HepG2 (cell line): ENCODE results near the gene ARMH3. TPM values are rescaled to one million over a fixed set of nuclear protein-coding genes. Genes with fewer than 3 reads are reported as not detected.

ENCODE experiments used
- ATF3 ChIP-seq: sonication (generic); formaldehyde crosslinking; IDR thresholded peaks from 2 replicates; pipeline ENCODE4 v1.4.0; 2020; ENCODE audit warnings: missing genetic modification reagents
- BRD4 ChIP-seq: sonication (generic); formaldehyde crosslinking; IDR thresholded peaks from 2 replicates; pipeline ENCODE4 v1.4.0; 2020; ENCODE audit warnings: missing genetic modification reagents
- CBFB ChIP-seq: sonication (generic); formaldehyde crosslinking; IDR thresholded peaks from 2 replicates; pipeline ENCODE4 v1.4.0; 2020; ENCODE audit warnings: missing genetic modification reagents
- DMTF1 ChIP-seq: sonication (generic); formaldehyde crosslinking; IDR thresholded peaks from 2 replicates; pipeline ENCODE4 v1.4.0; 2020; ENCODE audit warnings: mild to moderate bottlenecking, missing genetic modification reagents
- DR1 ChIP-seq: sonication (generic); formaldehyde crosslinking; IDR thresholded peaks from 2 replicates; pipeline ENCODE4 v1.8.0; 2021; ENCODE audit warnings: mild to moderate bottlenecking, missing genetic modification reagents, inconsistent platforms
- GFI1 ChIP-seq: sonication (generic); formaldehyde crosslinking; IDR thresholded peaks from 2 replicates; pipeline ENCODE4 v1.5.0; 2020; ENCODE audit warnings: missing genetic modification reagents, mild to moderate bottlenecking, borderline replicate concordance
- HNF1A ChIP-seq, 2 experiments: sonication (generic) in 1 of 2; formaldehyde crosslinking in 1 of 2; IDR thresholded peaks; 2 replicates each; pipeline versions ENCODE4 v1.4.0 to v1.6.1; 2016 to 2020; ENCODE audit warnings: borderline replicate concordance in 1 of 2, low read depth in 1 of 2, mild to moderate bottlenecking in 1 of 2, missing genetic modification reagents in 1 of 2
- IKZF5 ChIP-seq: IDR thresholded peaks from 2 replicates; pipeline ENCODE4 v1.6.1; 2018; ENCODE audit warnings: missing genetic modification reagents, mild to moderate bottlenecking, missing compliant biosample characterization
- NR0B2 ChIP-seq: sonication (generic); formaldehyde crosslinking; IDR thresholded peaks from 2 replicates; pipeline ENCODE4 v1.4.0; 2020; ENCODE audit warnings: mild to moderate bottlenecking, missing genetic modification reagents
- PHF8 ChIP-seq: sonication (generic); formaldehyde crosslinking; IDR thresholded peaks from 2 replicates; pipeline ENCODE4 v1.5.0; 2020; ENCODE audit warnings: missing genetic modification reagents
- RNF2 ChIP-seq: fragments of 450-650 bp; conservative IDR thresholded peaks from 2 replicates; pipeline ENCODE4 v1.6.1; 2016; ENCODE audit warnings: low read depth
- SNAPC2 ChIP-seq: sonication (generic); formaldehyde crosslinking; IDR thresholded peaks from 2 replicates; pipeline ENCODE4 v1.8.1; 2022; ENCODE audit warnings: mild to moderate bottlenecking, missing genetic modification reagents
- ZC3H4 ChIP-seq: sonication (generic); formaldehyde crosslinking; IDR thresholded peaks from 2 replicates; pipeline ENCODE4 v1.4.0; 2020; ENCODE audit warnings: missing genetic modification reagents, borderline replicate concordance
- ZNF232 ChIP-seq: sonication (generic); formaldehyde crosslinking; IDR thresholded peaks from 2 replicates; pipeline ENCODE4 v1.4.0; 2020; ENCODE audit warnings: missing genetic modification reagents, borderline replicate concordance
- ZNF30 ChIP-seq: sonication (generic); formaldehyde crosslinking; IDR thresholded peaks from 2 replicates; pipeline ENCODE4 v1.5.0; 2020; ENCODE audit warnings: mild to moderate bottlenecking, missing genetic modification reagents
- ZNF512B ChIP-seq: sonication (generic); formaldehyde crosslinking; IDR thresholded peaks from 2 replicates; pipeline ENCODE4 v1.5.1; 2020; ENCODE audit warnings: missing genetic modification reagents, mild to moderate bottlenecking, borderline replicate concordance
- polyA plus RNA-seq, 8 experiments: library from polyadenylated mRNA; depleted of rRNA in 3 of 8; stranded (reverse) in 7 of 8; unstranded in 1 of 8; fragments of >200 nt; fragmentation: Illumina TruSeq in 4 of 8; extraction: Trizol in 4 of 8; gene quantifications; 2 replicates each; pipeline versions ENCODE4 v1.2.1 to v1.2.3, GENCODE V29; 2011 to 2016; ENCODE audit warnings: low read depth in 4 of 8, missing spikeins in 1 of 8, mixed read lengths in 1 of 8; ENCODE audit not compliant: insufficient read depth in 1 of 8
- total RNA-seq, 5 experiments: library from RNA; depleted of rRNA; stranded (reverse); fragments of >200 nt; fragmentation: Illumina TruSeq; extraction: Trizol; gene quantifications; 2 replicates each; pipeline ENCODE4 v1.2.3, GENCODE V29; 2016; ENCODE audit warnings: low read depth in 1 of 5

Gene ARMH3
- total and polyA plus RNA-seq, 2 of the 13 experiments (the other 11 are each of a cell fraction or from before 2014, with no cell fraction given): 8.4 to 16.9 TPM

- TF ChIP-seq HNF1A (IDR thresholded peaks at IDR 0.05; ENCODE audit: low read depth) (peak; percentile 21; the same call in 1 of the 2 replicates), HNF1A (CRISPR knock-in tag; IDR thresholded peaks at IDR 0.05; ENCODE audit: borderline replicate concordance) (no peak), ATF3 (CRISPR knock-in tag) (no peak), ZNF30 (no peak), CBFB (peak; percentile 45; the same call in 1 of the 2 replicates), PHF8 (CRISPR knock-in tag) (no peak), BRD4 (CRISPR knock-in tag) (no peak), IKZF5 (peak; percentile 72; the same call in 1 of the 2 replicates), SNAPC2 (CRISPR knock-in tag) (no peak), ZNF232 (CRISPR knock-in tag) (peak; percentile 66; the same call in 1 of the 2 replicates), NR0B2 (CRISPR knock-in tag) (0 out of 2 replicates have a peak, but pooled peaks have one; percentile 18), ZNF512B (CRISPR knock-in tag) (no peak), DMTF1 (peak; percentile 95; the same call in 1 of the 2 replicates), ZC3H4 (no peak), RNF2 (no peak), DR1 (CRISPR knock-in tag) (peak; percentile 79; the same call in 1 of the 2 replicates), GFI1 (CRISPR knock-in tag) (peak; percentile 14; the same call in 1 of the 2 replicates)
Measured at GRCh38 chr10:101818119-101818871, 237.7 kb downstream of the ARMH3 start, which contains the start of gene OGA (continued).
